CMK (cell line): ENCODE results near the gene TNNC1.
A peak's percentile ranks its signal among the peaks of the same experiment; 100 is the strongest.

ENCODE experiments used
- DNase-seq: peaks from one replicate; pipeline ENCODE4 v3.0.0-alpha.2; 2010; ENCODE audit warnings: low read depth

Gene TNNC1

DNA sequence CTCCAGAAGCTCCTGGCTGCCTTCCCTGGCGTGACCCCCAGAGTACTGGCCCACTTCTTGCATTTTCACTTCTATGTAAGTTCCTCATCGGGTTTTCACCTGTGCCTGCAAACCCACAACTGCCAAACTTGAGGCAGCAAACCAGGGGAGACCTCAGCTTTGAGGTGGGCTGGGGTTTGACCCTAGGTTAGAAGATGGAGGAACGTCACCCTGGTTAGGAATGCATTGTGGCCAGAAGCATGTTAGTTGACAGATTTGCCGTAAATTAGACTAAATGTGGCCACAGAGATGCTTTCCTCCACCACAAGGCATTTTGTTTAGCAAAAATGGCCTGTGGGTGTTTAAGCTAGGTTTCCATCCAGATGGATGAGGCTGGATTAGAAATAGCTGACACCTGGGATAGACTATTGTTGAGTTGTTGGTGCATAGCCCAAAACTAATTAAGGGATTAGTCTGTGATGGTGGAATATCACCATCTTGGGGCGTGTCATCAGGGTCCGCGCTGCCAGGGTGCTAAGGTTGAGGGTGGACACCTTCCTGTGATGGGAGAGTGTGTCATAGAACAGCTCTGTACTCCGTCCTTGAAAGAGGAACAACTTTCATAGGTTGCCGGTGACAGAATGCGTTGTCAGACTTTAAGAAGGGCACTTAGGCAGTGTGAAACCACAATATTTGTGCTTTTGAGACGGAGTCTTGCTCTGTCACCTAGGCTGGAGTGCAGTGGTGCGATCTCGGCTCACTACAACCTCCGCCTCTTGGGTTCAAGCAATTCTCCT lies 5.1 kb upstream of the TNNC1 start:
- no peak for DNase-seq

DNA sequence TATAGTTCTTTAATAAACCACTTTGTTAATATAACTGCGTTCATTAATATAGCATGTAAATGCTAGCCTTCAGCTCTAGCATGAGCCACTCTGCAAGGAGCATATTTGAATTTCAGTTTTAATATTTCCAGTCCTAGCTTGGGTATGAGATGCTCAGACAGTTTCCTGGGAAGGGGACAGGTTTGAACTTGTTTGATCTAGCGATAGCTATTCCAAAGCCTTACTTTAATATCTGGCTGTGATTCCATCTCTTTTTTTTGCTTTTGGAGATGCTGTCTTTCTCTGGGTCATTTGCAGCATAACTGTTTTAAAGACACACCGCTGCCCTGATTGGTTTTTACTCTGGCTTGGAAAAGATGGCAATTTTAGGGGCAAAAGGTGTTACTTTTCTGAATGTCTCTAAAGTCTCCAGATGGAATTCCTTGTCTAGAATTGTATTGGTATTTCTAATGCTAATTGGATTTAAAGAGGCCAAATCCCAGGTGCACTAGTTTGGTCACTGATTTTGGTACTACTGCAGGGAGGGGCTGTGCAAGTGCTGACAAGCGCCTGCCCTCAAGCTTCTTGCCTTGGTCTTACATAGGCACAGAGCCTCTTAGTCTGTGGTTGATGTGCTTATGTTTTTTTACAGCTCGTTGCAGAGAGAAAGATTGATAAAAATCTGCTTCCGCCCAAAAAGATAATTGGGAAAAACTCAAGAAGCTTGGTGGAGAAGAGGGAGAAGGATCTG lies 4.4 kb upstream of the TNNC1 start:
- DNase-seq, result no peak

DNA sequence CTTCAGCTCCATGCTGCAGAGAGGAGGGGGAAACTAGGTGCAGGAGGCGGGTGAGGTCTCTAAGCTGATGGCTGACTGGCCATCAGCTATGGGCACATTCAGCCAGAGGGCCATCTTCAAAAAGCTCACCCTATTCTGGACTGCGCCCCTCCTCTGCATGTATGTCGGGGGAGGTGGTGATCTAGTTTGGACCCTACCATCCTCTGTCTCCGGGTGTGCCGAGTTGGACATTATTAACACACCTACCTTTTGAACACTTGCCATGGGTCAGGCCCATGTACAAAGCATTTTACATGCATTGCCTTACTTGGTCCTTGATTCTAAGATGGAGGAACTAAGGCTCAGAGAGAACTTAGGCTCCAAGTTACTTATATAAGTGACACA lies 3.0 kb upstream of the TNNC1 start:
- DNase-seq, result no peak

DNA sequence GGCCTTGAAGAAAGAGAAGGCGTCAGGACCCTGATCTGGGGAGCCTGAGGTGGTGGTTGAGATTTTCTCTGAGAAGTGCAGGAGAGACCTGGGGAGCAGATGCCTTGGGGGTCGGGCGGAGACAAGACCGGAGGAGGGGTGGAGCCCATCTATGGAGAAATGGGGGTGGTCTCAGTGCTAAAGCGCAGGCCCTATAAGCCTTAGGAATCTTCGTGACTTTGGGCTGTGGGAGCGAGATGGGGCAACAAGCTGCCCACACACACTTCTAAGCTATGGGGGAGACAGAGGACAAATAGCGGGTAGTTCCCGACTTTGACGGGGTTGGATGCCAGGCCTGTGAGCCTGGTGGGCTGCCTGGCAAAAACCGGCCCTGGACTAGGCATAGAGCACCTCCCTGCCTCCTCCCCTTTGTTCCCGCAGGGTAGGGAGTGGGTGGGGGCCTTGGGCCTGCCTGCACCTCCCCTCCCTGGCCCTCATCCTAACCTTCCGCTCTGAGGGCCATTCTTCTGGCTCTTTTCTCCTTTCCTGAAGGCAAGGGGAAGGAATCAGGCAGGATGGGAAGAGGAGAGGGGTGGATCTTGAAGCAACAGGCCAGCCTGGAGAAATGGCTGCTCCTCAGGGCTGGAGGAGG lies 2.4 kb upstream of the TNNC1 start:
- no peak for DNase-seq

DNA sequence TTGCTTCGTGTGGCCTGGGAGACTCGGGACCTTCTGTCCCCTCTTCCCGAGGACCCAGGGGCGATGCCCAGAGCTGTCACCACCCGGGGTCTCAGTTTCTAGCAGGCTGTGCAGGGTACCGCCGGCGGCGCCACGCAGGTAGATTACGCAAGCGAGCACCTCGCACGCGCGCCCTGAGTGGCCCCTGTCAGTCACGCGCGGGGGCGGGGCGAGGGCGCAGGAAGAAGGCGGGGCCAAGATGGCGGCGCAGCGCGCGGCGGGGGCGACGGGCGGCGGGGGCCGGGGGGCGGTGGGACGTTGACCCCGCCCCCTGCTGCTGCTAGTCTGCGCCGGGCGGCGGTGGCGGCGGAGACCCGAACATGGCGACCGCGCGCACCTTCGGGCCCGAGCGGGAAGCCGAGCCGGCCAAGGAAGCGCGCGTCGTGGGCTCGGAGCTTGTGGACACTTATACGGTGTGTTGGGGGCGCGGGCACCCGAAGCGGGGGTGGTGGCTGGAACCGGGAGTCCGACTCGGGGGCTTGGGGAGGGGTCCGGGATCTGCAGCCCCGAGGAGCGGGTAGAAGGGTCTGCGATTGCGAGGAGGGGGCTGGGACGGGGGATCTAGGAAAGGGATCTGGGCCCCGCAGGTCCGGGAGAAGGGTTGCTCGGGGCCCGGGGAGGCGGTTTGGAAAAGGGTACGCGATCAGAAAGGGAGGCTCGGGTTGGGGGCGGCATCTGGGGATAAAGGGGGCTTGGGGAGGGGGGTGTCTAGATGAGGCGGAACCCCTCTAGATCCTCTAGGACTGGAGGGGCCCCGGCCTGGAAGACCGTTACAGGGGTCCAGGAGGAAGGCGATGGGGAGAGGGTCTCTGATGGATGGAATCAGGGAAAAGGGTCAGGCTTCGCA lies 1.7 kb upstream of the TNNC1 start, which contains the start of gene NISCH:
TSS of gene NISCH (plus strand) at position 322 of the 886 bp plus-strand sequence. CDS start at position 360, 38 bp downstream.
- peak; percentile 45 for DNase-seq

DNA sequence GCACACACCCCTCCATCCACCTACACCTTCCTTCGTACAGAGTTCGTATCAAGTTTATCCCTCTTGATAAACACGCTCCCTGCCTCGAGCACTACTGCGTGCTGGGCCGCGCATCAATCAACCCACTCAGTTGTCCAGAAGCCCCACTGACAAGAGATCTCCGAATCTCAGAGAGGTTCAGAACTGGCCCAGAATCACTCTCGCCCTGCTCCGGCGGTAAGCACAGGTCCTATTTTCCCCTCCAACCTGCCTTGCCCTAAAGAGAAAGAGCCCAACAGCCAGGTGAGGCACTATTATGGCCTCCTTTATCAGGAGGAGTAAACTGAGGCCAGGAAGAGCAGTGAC lies 1.1 kb upstream of the TNNC1 start:
- DNase-seq, result no peak

DNA sequence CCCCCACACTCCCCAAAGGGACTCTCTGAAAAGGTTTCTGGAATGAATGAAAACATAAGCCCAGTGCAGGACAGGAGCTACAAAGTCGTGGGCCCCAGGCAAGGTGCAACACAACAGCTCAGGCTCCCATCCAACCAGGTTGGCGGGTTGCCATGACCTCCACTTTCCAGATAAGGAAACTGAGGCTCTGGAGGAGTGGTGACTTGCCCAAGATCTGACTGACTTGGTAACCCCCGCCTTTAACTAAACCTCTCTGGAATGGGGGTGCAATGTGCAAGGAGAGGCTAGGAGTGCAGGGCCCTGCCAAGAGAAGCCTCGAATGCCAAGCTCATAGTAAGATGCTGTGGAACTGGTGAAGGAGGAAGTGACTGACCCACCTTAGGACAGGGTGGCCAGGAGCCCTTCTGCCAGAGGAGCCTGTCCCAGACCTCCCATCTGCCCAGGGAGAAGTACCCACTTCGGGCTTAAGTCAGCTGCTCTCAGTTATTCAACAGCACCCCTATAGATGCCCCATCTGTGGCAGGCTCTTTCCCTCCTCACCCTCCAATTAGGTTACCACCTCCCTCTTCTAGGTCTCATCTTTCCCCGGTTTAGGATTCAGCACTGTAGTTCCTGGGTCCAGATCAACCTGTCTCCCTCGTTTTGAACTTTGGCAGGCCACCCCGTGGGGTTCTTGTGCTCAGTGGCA lies 553 bp upstream of the TNNC1 start:
- no peak for DNase-seq

DNA sequence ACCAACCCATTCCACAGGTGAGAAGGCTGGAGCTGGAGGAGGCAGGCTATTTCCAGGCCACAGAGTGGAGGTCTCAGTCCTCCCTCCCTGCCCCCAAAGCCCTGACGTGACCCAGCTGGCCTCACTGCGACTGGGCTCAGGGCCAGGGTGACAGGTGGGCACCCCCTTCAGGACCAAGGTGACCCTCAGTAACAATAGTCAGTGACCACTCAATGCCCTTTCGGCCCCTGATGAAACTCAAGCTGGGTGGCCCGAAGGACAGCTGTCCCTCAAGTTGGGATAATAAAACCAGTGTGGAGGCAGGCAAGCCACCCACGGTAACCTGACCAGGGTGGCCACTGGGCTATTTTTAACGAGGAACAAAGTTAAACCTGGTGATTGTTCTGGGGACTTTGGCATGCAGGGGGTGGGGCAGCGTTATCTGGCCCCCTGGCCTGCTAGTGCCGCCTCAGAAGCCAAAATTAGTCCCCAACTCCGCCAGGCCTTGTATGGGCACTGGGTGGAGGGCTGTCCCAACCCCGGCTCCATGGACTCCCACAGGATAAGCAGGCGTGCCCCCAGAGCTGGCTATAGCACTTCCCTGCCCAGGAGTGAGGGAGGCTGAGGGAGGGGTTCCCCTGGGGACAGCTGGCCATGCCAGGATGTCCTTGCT lies 1.1 kb downstream of the TNNC1 start:
- DNase-seq, result no peak

DNA sequence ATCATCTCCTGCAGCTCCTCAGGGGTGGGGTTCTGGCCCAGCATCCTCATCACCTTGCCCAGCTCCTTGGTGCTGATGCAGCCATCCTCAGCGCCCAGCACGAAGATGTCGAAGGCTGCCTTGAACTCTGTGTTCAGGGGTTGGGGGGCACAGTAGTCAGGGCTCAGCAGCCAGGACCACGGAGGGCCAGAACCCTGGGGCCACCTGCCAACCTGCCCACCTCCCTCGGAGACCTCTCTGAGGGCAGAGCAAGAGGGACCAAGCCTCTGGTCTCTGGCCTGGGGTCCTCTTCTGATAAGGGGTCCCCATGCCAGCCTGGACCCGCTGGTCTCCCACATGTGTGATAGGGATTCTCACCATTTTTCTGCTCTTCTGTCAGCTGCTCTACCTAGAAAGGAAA lies 1.7 kb downstream of the TNNC1 start:
- no peak for DNase-seq

DNA sequence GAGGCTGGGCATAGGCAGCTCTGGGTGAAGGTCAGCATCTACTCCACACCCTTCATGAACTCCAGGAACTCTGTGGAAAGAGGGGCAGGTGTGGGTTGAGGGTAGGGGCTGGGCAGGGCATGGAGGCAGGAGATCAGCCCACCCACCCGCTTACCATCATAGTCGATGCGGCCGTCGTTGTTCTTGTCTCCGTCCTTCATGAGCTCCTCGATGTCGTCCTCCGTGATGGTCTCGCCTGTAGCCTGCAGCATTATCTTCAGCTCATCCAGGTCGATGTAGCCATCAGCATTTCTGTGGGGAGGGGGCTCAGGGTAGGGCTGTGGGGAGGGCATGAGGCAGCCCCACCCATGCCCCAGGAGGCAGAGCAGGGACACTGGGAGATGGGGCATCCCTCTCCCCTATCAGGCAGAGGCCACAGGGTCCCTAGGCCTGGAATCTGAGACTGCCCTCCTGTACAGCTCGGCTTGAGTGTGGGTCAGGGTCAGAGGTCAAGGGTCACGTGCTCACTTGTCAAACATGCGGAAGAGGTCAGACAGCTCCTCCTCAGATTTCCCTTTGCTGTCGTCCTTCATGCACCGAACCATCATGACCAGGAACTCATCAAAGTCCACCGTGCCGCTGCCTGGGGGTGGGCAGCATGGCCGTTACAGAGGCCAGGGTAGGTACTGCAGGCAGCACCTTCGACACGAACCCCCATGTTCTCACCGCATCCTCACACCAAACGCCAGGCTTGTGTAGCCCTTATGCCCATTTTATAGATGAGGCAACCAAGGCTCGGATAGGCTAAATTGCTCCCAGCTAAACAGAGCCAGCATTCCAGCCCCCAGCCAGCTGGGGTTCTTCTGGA lies 2.4 kb downstream of the TNNC1 start:
- no peak for DNase-seq

DNA sequence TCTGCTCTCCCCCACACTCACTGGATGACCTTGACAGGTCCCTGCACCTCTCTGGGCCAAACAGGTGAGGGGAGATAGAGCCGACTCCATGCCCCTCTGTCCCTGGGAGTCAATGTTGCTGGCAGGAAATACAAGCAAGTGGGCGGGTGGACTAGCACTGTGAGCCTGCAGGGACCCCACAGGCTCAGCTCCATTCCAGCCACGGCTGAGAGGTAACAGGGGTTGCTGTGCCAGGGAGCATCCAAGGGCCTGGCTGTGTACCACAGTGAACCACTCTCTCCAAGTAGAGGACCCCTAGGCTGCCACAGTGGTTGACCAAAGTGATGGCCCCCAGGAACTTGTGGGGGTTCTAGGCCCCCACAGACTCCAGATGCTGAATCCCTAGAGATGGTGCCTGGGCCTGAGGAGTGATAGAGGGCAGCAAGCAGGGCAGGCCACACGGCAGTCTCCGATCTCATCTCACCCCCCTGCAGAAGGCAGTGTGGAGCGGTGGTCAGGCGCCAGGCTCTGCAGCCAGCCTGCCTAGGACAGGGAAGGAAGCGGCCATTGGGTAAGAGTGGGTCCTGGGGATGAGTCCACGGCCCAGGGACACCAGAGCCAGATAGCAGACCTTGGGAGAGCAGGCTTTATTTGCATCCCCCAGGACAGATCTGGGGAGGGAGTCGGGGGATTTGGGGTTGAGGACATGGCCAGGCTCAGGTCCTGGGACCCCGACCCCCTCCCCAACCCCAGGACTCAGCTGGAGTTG lies 3.2 kb downstream of the TNNC1 start:
- DNase-seq, result no peak

DNA sequence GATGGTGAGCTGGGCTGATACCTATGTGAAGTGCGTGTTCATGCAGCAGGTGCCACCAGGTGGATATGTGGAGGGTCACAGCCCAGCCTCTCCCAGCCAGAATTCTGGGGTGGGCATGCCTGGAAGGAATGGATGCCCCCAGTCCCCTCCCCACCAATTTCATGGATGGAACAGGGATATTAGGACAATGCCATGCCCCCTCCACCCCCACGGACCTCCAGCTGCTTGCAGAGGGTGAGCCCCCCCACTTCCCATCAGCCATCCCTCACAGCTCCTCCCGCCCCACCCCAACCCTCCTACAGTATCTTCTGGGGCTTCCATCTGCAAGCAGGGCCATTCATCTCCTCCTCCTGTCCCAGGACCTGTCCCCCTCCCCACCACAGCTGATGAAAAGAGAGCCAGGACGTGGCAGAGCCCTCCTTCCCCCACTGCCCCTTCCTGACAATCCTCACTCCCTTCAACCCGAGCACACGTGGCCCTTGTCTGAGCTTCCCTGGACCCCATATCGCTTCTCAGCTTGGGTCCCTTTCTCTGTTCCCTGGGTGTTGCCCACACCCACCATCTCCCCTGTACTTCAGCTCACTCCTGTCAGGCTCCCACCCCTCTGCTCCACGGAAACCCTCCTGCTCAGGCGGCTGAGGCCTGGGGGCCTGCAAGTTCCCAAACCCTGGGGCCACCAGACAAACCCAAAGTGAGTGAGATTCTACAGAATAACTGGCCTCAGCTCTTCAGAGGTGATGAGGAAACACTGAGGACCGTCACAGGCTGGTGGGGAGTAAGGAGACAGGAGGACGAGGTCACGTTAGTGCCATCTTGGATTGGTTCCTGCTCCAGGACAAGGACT lies 6.1 kb downstream of the TNNC1 start:
- DNase-seq, result no peak

DNA sequence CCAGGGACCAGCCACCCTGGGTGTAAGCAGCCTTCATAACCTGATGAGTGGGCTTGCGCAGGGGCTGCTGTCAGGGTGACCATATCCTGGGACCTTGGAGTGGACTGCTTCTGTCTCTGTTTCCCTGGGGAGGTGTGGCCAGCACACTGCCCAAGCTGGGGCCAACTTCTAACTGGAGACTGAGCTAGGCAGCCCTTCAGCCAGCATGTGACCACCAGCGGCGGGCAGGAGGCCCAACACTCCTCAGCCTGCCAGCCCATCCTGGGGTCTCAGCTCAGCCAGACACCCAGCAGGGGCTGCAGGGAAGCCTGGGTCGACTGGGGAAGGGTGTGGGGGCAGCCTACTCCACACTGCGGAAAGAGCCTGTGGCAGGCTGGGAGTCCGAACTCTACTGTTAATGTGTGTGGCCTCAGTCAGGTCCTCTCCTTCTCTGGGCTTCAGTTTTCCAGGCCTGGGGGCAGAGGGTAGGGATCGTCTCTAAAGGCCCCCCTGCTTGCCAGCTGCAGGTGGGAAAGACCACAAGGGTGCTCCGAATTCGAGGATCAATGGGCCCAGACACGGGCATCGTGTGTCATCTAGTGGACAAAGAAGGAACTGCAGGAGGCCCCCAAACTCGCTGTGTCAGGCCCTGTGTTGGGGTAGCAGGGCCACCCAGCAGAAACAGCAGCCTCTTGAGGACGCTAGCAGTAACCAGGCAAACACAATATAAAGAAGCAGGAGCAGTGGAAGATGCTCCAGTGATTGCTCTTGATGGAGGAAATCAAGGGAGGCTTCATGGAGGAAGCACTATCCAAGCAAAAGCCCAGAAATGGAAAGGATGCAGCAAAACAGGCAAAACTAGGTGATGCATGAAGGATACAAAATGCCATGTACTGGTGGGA lies 7.0 kb downstream of the TNNC1 start:
- peak; percentile 64 for DNase-seq

DNA sequence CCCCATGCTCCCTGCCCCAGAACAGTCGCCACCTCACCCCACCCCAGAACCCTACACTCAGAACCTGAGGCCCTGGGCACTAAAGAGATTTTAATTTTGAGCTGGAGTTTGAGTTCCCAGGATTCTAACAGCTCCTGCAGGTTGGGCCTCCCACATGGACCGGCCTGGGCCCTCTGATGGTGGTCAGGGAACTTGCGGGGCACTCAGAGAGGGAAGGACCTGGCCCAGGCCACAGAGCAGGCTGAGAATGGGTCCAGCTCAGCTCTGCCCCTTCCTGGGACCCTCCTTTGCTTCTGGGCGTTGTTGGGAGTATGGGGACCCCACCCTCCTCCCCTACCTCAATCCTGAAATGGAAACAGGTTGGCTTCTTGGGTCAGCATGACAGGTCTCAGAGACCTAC lies 7.8 kb downstream of the TNNC1 start:
- no peak for DNase-seq

DNA sequence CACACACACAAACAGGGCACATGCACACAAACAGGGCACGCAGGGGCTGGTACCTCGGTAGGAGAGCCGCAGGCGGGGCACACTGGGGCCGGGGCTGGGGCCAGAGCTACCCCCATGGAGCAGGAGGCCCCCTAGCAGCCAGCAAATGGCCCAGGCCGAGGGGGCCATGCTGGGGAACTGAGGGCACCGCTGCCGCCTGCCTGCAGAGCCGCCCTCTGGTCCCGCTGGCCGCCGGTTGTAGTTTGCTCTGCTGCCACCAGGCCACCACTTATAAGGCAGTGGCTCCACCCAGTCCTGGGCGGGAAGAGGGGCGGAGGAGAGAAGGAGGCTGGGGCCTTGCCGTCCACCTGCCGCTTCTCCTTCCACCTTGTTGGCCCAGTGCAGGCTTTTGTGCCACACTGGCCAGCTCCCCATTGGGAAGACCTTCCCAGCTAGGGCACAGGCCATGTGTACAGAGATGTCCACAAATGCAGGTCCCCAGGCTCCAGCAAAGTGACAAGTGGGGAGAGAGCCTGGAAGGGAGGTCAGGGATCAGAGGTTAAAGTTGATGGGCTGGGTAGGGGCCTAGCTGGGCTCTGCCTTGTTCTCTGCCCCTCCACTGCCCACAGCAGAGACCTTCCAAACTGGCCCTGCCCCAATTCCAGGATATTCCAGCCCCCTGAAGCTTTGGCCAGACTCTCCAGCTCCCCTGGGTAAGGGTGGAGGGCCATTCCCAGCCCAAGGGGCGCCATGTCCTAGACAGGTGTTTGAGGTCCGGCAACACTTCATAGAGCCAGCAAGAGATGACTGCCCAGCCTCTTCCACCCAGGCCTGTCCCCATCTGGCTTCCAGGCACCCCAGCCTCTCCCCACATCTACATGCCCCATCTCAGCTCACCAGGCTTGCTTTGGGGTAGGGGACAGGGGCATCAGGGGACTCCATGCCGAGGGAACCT lies 8.7 kb downstream of the TNNC1 start, which contains the start of gene SEMA3G:
TSS of gene SEMA3G (minus strand) at position 244 of the 934 bp plus-strand sequence. CDS start at position 168, 76 bp downstream.
- DNase-seq, result peak; percentile 65
